A549 (cell line): Measurements from ENCODE around the gene ADIPOQ. TPM values are rescaled to one million over a fixed set of nuclear protein-coding genes. Genes with fewer than 3 reads are reported as not detected.

Experiments used
- ATAC-seq, 2 experiments: fragments of 200-7000 bp in 1 of 2; fragments of >200 bp in 1 of 2; cut with Nextera tagmentation in 1 of 2; cut with Tn5 transposase in 1 of 2; 3 replicates each; pipeline versions ENCODE4 v1.8.0 to v1.9.1; 2018 to 2020; ENCODE audit warnings: mild to moderate bottlenecking in 1 of 2, moderate library complexity in 1 of 2
- CTCF ChIA-PET: fragments of 300-600 bp; sonication (Branson Sonifier 250); formaldehyde crosslinking; extraction: SDS; loops from one replicate; lab custom pipeline; 2021; ENCODE audit warnings: antibody characterized with exemption, inconsistent platforms; lab: Yijun Ruan, JAX
- POLR2A ChIA-PET: fragments of 350-600 bp; formaldehyde crosslinking; extraction: SDS; loops from one replicate; lab custom pipeline; 2021; ENCODE audit warnings: antibody characterized with exemption, inconsistent platforms; lab: Yijun Ruan, JAX
- DNase-seq, 2 experiments: peaks; one replicate each; pipeline versions ENCODE4 v3.0.0 to v3.0.0-alpha.2; 2011 to 2016; ENCODE audit warnings: low read depth in 1 of 2, low spot score in 1 of 2
- FAIRE-seq: peaks from 2 replicates; lab custom pipeline; 2011; peaks lifted over from hg19 to GRCh38; lab: Jason Lieb, UNC
- H3K27ac ChIP-seq, 2 experiments: fragments of >200 bp; sonication (Bioruptor Twin); formaldehyde crosslinking; 3 replicates each; pipeline ENCODE4 v1.5.1; 2016 to 2017
- H3K4me1 ChIP-seq: fragments of >200 bp; sonication (Bioruptor Twin); formaldehyde crosslinking; 3 replicates; pipeline ENCODE4 v1.6.1; 2016
- H3K4me2 ChIP-seq: fragments of >200 bp; sonication (Bioruptor Twin); formaldehyde crosslinking; 3 replicates; pipeline ENCODE4 v1.6.1; 2016
- H3K4me3 ChIP-seq: fragments of >200 bp; sonication (Bioruptor Twin); formaldehyde crosslinking; 3 replicates; pipeline ENCODE4 v1.5.1; 2016
- H3K9me3 ChIP-seq: fragments of >200 bp; sonication (Bioruptor Twin); formaldehyde crosslinking; 3 replicates; pipeline ENCODE4 v1.6.1; 2016
- ATOH8 ChIP-seq: fragments of 250-450 bp; sonication (Bioruptor Pico); IDR thresholded peaks from 2 replicates; pipeline ENCODE4 v1.5.0; 2020; ENCODE audit warnings: low read depth, mild to moderate bottlenecking, moderate library complexity
- BCL3 ChIP-seq: fragments of >200 bp; sonication (Bioruptor Twin); formaldehyde crosslinking; IDR thresholded peaks from 3 replicates; pipeline ENCODE4 v1.6.1; 2016
- BHLHE40 ChIP-seq: IDR thresholded peaks from 2 replicates; pipeline ENCODE4 v1.6.1; 2012; ENCODE audit warnings: low read depth, low read length, inconsistent platforms
- CBX8 ChIP-seq: fragments of 200-600 bp; sonication (generic); IDR thresholded peaks from 2 replicates; pipeline ENCODE4 v1.6.1; 2016
- EHF ChIP-seq: fragments of 250-450 bp; sonication (Bioruptor Pico); IDR thresholded peaks from 2 replicates; pipeline ENCODE4 v1.5.0; 2020; ENCODE audit warnings: mild to moderate bottlenecking
- EHMT2 ChIP-seq: fragments of 200-600 bp; sonication (generic); IDR thresholded peaks from 2 replicates; pipeline ENCODE4 v1.6.1; 2016; ENCODE audit warnings: antibody characterized with exemption, low read depth, mild to moderate bottlenecking, moderate library complexity
- EP300 ChIP-seq, 2 experiments: fragments of >200 bp; sonication (Bioruptor Twin); formaldehyde crosslinking; IDR thresholded peaks; 2 replicates in 1 of 2; 3 replicates in 1 of 2; pipeline ENCODE4 v1.6.1; 2016 to 2017
- ESRRA ChIP-seq: fragments of 150-350 bp; IDR thresholded peaks from 2 replicates; pipeline ENCODE4 v1.6.1; 2014; ENCODE audit warnings: mild to moderate bottlenecking, low read length, borderline replicate concordance
- FOSL2 ChIP-seq, 2 experiments: fragments of 450-650 bp in 1 of 2; fragments of >200 bp in 1 of 2; sonication (Bioruptor Twin) in 1 of 2; formaldehyde crosslinking; IDR thresholded peaks; 2 replicates each; pipeline versions ENCODE4 v1.5.0 to v1.6.1; 2016 to 2020; ENCODE audit warnings: mild to moderate bottlenecking in 1 of 2, moderate library complexity in 1 of 2
- GATA3 ChIP-seq: IDR thresholded peaks from 2 replicates; pipeline ENCODE4 v1.6.1; 2012; ENCODE audit warnings: borderline replicate concordance
- HMGXB4 ChIP-seq: fragments of 250-450 bp; sonication (Bioruptor Pico); IDR thresholded peaks from 2 replicates; pipeline ENCODE4 v1.5.0; 2021; ENCODE audit warnings: mild to moderate bottlenecking, moderate library complexity, borderline replicate concordance
- KDM5A ChIP-seq: fragments of 200-600 bp; sonication (generic); IDR thresholded peaks from 2 replicates; pipeline ENCODE4 v1.6.1; 2016; ENCODE audit warnings: antibody characterized with exemption, mild to moderate bottlenecking
- MAFK ChIP-seq: fragments of 450-650 bp; IDR thresholded peaks from 2 replicates; pipeline ENCODE4 v1.6.1; 2014; ENCODE audit not compliant: partially characterized antibody
- NFE2L2 ChIP-seq: fragments of 150-350 bp; conservative IDR thresholded peaks from 2 replicates; pipeline ENCODE4 v1.6.1; 2014; ENCODE audit warnings: low read length
- PBX3 ChIP-seq: IDR thresholded peaks from 2 replicates; pipeline ENCODE4 v1.6.1; 2012
- REST ChIP-seq: fragments of 200-600 bp; sonication (generic); IDR thresholded peaks from 2 replicates; pipeline ENCODE4 v1.6.1; 2016; ENCODE audit warnings: antibody characterized with exemption, mild to moderate bottlenecking, moderate library complexity
- RFX5 ChIP-seq: fragments of 450-650 bp; IDR thresholded peaks from 2 replicates; pipeline ENCODE4 v1.7.1; 2014; ENCODE audit warnings: antibody characterized with exemption, mild to moderate bottlenecking, moderate library complexity
- TFCP2L1 ChIP-seq: fragments of 250-450 bp; sonication (Bioruptor Pico); IDR thresholded peaks from 2 replicates; pipeline ENCODE4 v1.5.0; 2021; ENCODE audit warnings: mild to moderate bottlenecking
- ZC3H11A ChIP-seq: fragments of 450-650 bp; IDR thresholded peaks from 2 replicates; pipeline ENCODE4 v1.6.1; 2014; ENCODE audit warnings: antibody characterized with exemption, mild to moderate bottlenecking
- WGBS: methylation state at CpG from one replicate; pipeline ENCODE4 v1.1.6; 2017; ENCODE audit errors: missing lambda C conversion rate; 5-methylcytosine and 5-hydroxymethylcytosine counted together
- polyA minus RNA-seq: library from RNA; depleted of rRNA, polyadenylated mRNA; stranded (reverse); fragments of >200 nt; gene quantifications from 2 replicates; pipeline ENCODE4 v1.2.3, GENCODE V29; 2011; rRNA and poly(A)+ RNA removed
- polyA plus RNA-seq, 4 experiments: library from polyadenylated mRNA; depleted of rRNA in 3 of 4; stranded (reverse); fragments of >200 nt; fragmentation: RNase III in 1 of 4; extraction: RNeasy Plus Mini Kit Qiagen cat#74134 plus additional on column Dnase treatment in 1 of 4; gene quantifications; 2 replicates in 3 of 4; 3 replicates in 1 of 4; pipeline ENCODE4 v1.2.3, GENCODE V29; 2011 to 2017

Gene ADIPOQ
- not detected in 2 replicates for polyA plus RNA-seq (2011; rRNA removed)
- not detected in 2 replicates for polyA plus RNA-seq (2012; cell fraction: cytosol; rRNA removed)
- polyA plus RNA-seq (2012; cell fraction: nucleus; rRNA removed), result not detected in 2 replicates
- polyA plus RNA-seq (2017; fragmentation: RNase III; extraction: RNeasy Plus Mini Kit Qiagen cat#74134 plus additional on column Dnase treatment), result not detected in 3 replicates
- polyA minus RNA-seq, result not detected in 2 replicates

- Histone ChIP-seq H3K4me3 (no peak within 1 kb of the TSS), H3K27ac (no peak within 1 kb of the TSS), H3K9me3 (no peaks in the 10 kb centered on the region), H3K4me2 (no peak within 1 kb of the TSS), H3K4me1 (no peaks in the 10 kb centered on the region)
- POLR2A ChIA-PET, result no interaction called here
- DNase-seq, result no peak
- CTCF ChIA-PET, result interaction anchor here (0.9 to 1.1 kb wide), 2 partner anchors 297 to 322 kb away, joined by 3 read pairs; partner anchors contain the start of gene RPL39L
- no peak for FAIRE-seq
- no peak for TF ChIP-seq ATOH8 (CRISPR knock-in tag)
- no peak for TF ChIP-seq FOSL2 (IDR thresholded peaks at IDR 0.05)
- no peak for TF ChIP-seq FOSL2 (CRISPR knock-in tag; IDR thresholded peaks at IDR 0.05)
- no peak for TF ChIP-seq NFE2L2
- TF ChIP-seq CBX8, result no peak
- no peak for TF ChIP-seq MAFK
- TF ChIP-seq EHMT2, result no peak
- no peak for TF ChIP-seq EHF (CRISPR knock-in tag)
- 54% methylated on average over 4 of the region's 7 CpGs for WGBS
- ATAC-seq, result no peak; a peak in 1 of 6 replicates
Observed at GRCh38 chr3:186842426-186843038, at the start of gene ADIPOQ. Gene ADIPOQ, plus strand, starts transcription at chr3:186842710. Its CDS starts 10,349 bp downstream, at chr3:186853059.

GRCh38 chr3:186798239-186798874, 44.2 kb upstream of the ADIPOQ start:
- CTCF ChIA-PET, result interaction anchor here (0.6 to 1.9 kb wide), 5 partner anchors 23 to 226 kb away, joined by 3 to 9 read pairs (median 3); no protein-coding TSS in a partner anchor
- H3K9me3 ChIP-seq, result no peaks in the 10 kb centered on the region
- POLR2A ChIA-PET, result no interaction called here
- H3K4me2 ChIP-seq, result no peak overlapping the region
- H3K4me1 ChIP-seq, result no peaks in the 10 kb centered on the region
- no peak for DNase-seq
- no peak for TF ChIP-seq EHF (CRISPR knock-in tag)
- TF ChIP-seq, all 56 proteins: peak for 0
- FAIRE-seq, result no peak
- Histone ChIP-seq H3K4me3 (no peak overlapping the region), H3K27ac (no peak overlapping the region)
- ATAC-seq, result no peak
- WGBS, result 97% methylated on average over 3 of the region's 3 CpGs

GRCh38 chr3:186800285-186800684, 42.2 kb upstream of the ADIPOQ start:
- FAIRE-seq, result no peak
- no peak overlapping the region for H3K27ac ChIP-seq
- TF ChIP-seq BCL3 (no peak), TFCP2L1 (no peak), PBX3 (no peak), ESRRA (no peak), RFX5 (no peak), ZC3H11A (no peak), CBX8 (no peak), BHLHE40 (no peak), KDM5A (no peak), HMGXB4 (CRISPR knock-in tag) (no peak), REST (no peak), GATA3 (no peak), EP300 (IDR thresholded peaks at IDR 0.05) (no peak)
- TF ChIP-seq, all 56 proteins: peak for 0
- DNase-seq, result no peak
- ATAC-seq, result no peak
- POLR2A ChIA-PET, result interaction anchor here (1.1 kb wide), 1 partner anchor 17 kb away, joined by 5 read pairs; the partner anchor contains the start of gene EIF4A2
- Histone ChIP-seq H3K4me2 (no peak overlapping the region), H3K9me3 (no peaks in the 10 kb centered on the region), H3K4me1 (peaks cover 8% of the 10 kb centered on the region; the same call in 1 of the 3 replicates), H3K4me3 (no peak overlapping the region)
- CTCF ChIA-PET, result no interaction called here
- WGBS, result 58% methylated on average over 1 of the region's 1 CpG
